OCI-LY7 (cell line): ENCODE results near the gene SNX13. TPM values are rescaled to one million over a fixed set of nuclear protein-coding genes. Genes with fewer than 3 reads are reported as not detected.

ENCODE experiments used
- BruUV-seq: library from RNA; stranded (reverse); fragments of 400-500 nt; replicated peaks from 2 replicates; lab custom pipeline; 2021; lab: Mats Ljungman, UMichigan
- CTCF ChIA-PET: fragments of 300-600 bp; sonication (Branson Sonifier 250); formaldehyde crosslinking; loops from one replicate; lab custom pipeline; 2022; ENCODE audit warnings: antibody characterized with exemption; ENCODE audit not compliant: unreplicated experiment; lab: Charles Lee
- POLR2A ChIA-PET: fragments of 300-600 bp; sonication (Branson Sonifier 250); formaldehyde crosslinking; loops from one replicate; lab custom pipeline; 2022; ENCODE audit warnings: antibody characterized with exemption; lab: Charles Lee
- DNase-seq: peaks from one replicate; pipeline ENCODE4 v3.0.0-alpha.2; 2015; ENCODE audit warnings: low spot score
- H2AFZ ChIP-seq: fragments of 200-600 bp; sonication (generic), shearing (Covaris generic); 2 replicates; pipeline ENCODE4 v1.6.1; 2014; ENCODE audit warnings: mild to moderate bottlenecking, antibody characterized with exemption, low read length, moderate library complexity
- H3K27ac ChIP-seq: fragments of 200-600 bp; sonication (generic); 2 replicates; pipeline ENCODE4 v1.5.1; 2014; ENCODE audit warnings: mixed run types, low read depth, mild to moderate bottlenecking, moderate library complexity, low read length, inconsistent platforms; ENCODE audit not compliant: poor library complexity, severe bottlenecking
- H3K36me3 ChIP-seq: fragments of 200-600 bp; sonication (generic); 2 replicates; pipeline ENCODE4 v1.6.1; 2014; ENCODE audit warnings: mild to moderate bottlenecking, antibody characterized with exemption, low read length, moderate library complexity, mixed read lengths; ENCODE audit not compliant: insufficient read depth
- H3K4me1 ChIP-seq: fragments of 200-600 bp; sonication (generic); 2 replicates; pipeline ENCODE4 v1.5.1; 2014; ENCODE audit warnings: mild to moderate bottlenecking, low read length; ENCODE audit not compliant: insufficient read depth, poor library complexity, severe bottlenecking
- H3K4me2 ChIP-seq: fragments of 200-600 bp; sonication (generic); 2 replicates; pipeline ENCODE4 v1.6.1; 2014; ENCODE audit warnings: mild to moderate bottlenecking, low read length
- H3K4me3 ChIP-seq: fragments of 200-600 bp; sonication (generic); 2 replicates; pipeline ENCODE4 v1.5.1; 2014; ENCODE audit warnings: mild to moderate bottlenecking, low read depth, low read length; ENCODE audit not compliant: poor library complexity, severe bottlenecking
- H3K79me2 ChIP-seq: fragments of 200-600 bp; sonication (generic); 2 replicates; pipeline ENCODE4 v1.6.1; 2016; ENCODE audit warnings: low read depth, mild to moderate bottlenecking, low read length, moderate library complexity, mixed read lengths; ENCODE audit not compliant: insufficient read depth
- H3K9me2 ChIP-seq: fragments of 200-600 bp; sonication (generic); 2 replicates; pipeline ENCODE4 v1.6.1; 2016; ENCODE audit warnings: mild to moderate bottlenecking, low read length, mixed read lengths; ENCODE audit not compliant: insufficient read depth
- H3K9me3 ChIP-seq: fragments of 200-600 bp; sonication (generic); 2 replicates; pipeline ENCODE4 v1.6.1; 2014; ENCODE audit warnings: mild to moderate bottlenecking, mixed run types, low read length, mixed read lengths
- H4K20me1 ChIP-seq: fragments of 200-600 bp; sonication (generic); 2 replicates; pipeline ENCODE4 v1.6.1; 2014; ENCODE audit warnings: mild to moderate bottlenecking, antibody characterized with exemption, low read length, moderate library complexity, mixed read lengths; ENCODE audit not compliant: insufficient read depth
- EZH2phosphoT487 ChIP-seq: fragments of 200-600 bp; sonication (generic); IDR thresholded peaks from 2 replicates; pipeline ENCODE4 v1.6.1; 2018; ENCODE audit warnings: low read depth, borderline replicate concordance, mild to moderate bottlenecking, mixed run types, antibody characterized with exemption, low read length, moderate library complexity, mixed read lengths
- intact Hi-C: fragments of 100-400 bp; cut with micrococcal nuclease; formaldehyde crosslinking; loops from one replicate; pipeline ENCODE4 v1.10.0; 2022; ENCODE audit not compliant: unreplicated experiment
- total RNA-seq, 2 experiments: library from RNA; depleted of rRNA in 1 of 2; stranded (reverse); fragments of >200 nt in 1 of 2; shearing (Covaris generic) in 1 of 2; gene quantifications; 2 replicates each; pipeline ENCODE4 v1.2.3, GENCODE V29; 2014 to 2022
- TF ChIP-seq, protein P1 (sequence below): fragments of 200-600 bp; sonication (generic); conservative IDR thresholded peaks from 2 replicates; pipeline ENCODE4 v1.5.1; 2014; ENCODE audit warnings: mild to moderate bottlenecking, antibody characterized with exemption, low read length, moderate library complexity, mixed read lengths

The SNX13 gene
- total RNA-seq, 2 experiments from 2014 or later, result 20.0 to 32.6 TPM

DNA sequence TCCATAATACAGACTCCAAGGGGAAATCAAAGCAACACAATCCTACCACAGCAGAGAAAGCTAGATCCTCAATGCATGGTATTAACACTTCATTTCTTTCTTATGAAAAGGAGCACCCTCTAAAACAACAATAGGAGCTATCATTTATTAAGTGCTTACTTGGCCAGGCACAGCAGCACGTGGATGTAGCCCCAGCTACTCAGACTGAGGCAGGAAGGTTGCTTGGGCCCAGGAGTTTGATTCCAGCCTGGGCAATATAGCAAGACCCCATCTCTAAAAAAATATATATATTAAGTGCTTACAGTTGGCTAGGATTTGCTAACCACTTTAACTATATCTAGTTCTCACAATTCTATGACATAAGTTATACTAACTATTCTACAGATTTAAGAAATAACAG, 12.2 kb downstream of the SNX13 start:
- Histone ChIP-seq H3K36me3 (no peaks in the 10 kb centered on the region), H3K4me3 (no peak overlapping the region), H4K20me1 (peaks cover 22% of the 10 kb centered on the region), H3K9me3 (no peaks in the 10 kb centered on the region), H2AFZ (no peak overlapping the region), H3K9me2 (no peaks in the 10 kb centered on the region), H3K79me2 (peaks cover 93% of the 10 kb centered on the region), H3K4me2 (no peak overlapping the region), H3K27ac (no peak overlapping the region), H3K4me1 (no peaks in the 10 kb centered on the region)
- intact Hi-C loops, result no loop called here
- TF ChIP-seq EZH2phosphoT487, result no peak
- TF ChIP-seq, protein P1, sequence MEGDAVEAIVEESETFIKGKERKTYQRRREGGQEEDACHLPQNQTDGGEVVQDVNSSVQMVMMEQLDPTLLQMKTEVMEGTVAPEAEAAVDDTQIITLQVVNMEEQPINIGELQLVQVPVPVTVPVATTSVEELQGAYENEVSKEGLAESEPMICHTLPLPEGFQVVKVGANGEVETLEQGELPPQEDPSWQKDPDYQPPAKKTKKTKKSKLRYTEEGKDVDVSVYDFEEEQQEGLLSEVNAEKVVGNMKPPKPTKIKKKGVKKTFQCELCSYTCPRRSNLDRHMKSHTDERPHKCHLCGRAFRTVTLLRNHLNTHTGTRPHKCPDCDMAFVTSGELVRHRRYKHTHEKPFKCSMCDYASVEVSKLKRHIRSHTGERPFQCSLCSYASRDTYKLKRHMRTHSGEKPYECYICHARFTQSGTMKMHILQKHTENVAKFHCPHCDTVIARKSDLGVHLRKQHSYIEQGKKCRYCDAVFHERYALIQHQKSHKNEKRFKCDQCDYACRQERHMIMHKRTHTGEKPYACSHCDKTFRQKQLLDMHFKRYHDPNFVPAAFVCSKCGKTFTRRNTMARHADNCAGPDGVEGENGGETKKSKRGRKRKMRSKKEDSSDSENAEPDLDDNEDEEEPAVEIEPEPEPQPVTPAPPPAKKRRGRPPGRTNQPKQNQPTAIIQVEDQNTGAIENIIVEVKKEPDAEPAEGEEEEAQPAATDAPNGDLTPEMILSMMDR, result no peak
- ChIA-PET POLR2A (interaction anchor here (0.8 to 1.7 kb wide), 3 partner anchors 9 to 25 kb away, joined by 3 to 13 read pairs (median 5); no protein-coding TSS in a partner anchor), CTCF (no interaction called here)
- DNase-seq, result no peak
- BruUV-seq, result no TSS peak

DNA sequence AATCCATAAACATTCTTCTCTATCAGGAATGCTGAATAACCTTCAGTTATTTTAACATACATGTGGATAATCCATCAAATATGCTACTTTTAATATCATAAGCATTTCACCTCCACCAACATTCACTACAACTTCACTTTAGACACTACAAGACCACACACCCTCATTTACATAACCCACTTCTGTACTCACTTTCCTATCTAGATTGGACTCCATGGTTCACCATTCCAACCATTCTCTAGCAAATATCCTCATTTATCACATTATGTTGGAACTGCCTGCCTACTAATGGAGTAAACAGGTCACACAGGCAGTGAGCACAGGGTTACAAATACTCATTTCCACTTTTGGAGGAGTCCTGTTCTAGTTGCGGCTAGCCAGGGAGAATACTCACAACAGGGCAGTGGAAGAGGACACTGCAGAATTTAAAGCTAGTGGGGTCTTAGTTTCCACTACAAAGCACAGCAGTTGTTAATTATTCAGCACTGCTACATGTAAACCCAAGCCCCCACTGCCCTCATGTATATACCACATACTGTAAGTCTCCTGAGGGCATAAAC, 18.4 kb downstream of the SNX13 start:
- H4K20me1 ChIP-seq, result peaks cover 22% of the 10 kb centered on the region
- no peak overlapping the region for H2AFZ ChIP-seq
- H3K9me2 ChIP-seq, result no peaks in the 10 kb centered on the region
- peaks cover 81% of the 10 kb centered on the region for H3K79me2 ChIP-seq
- H3K4me1 ChIP-seq, result no peaks in the 10 kb centered on the region
- ChIA-PET CTCF (no interaction called here), POLR2A (interaction anchor here (0.6 kb wide), 1 partner anchor 56 kb away, joined by 3 read pairs; no protein-coding TSS in a partner anchor)
- H3K36me3 ChIP-seq, result no peaks in the 10 kb centered on the region
- intact Hi-C loops, result no loop called here
- no peak overlapping the region for H3K27ac ChIP-seq
- H3K9me3 ChIP-seq, result peaks cover 10% of the 10 kb centered on the region; the same call in 1 of the 2 replicates
- no peak for DNase-seq
- no TSS peak for BruUV-seq
- no peak overlapping the region for H3K4me3 ChIP-seq
- no peak overlapping the region for H3K4me2 ChIP-seq
- TF ChIP-seq, protein P1, result no peak
- no peak for TF ChIP-seq EZH2phosphoT487

DNA sequence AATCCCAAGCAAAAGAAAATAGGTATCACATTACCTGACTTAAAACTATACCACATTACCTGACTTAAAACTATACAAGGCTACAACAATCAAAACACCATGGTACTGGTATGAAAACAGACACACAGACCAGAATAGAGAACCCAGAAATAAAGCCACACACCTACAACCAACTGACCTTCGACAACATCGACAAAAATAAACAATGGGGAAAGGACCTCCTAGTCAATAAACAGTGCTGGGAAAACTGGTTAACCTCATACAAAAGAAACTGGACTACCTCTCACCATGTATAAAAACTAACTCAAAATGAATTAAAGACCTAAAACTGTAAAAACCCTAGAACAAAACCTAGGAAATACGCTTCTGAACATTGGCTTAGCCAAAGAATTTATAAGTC, 22.5 kb downstream of the SNX13 start:
- H3K79me2 ChIP-seq, result peaks cover 81% of the 10 kb centered on the region
- no peak for DNase-seq
- no peaks in the 10 kb centered on the region for H3K36me3 ChIP-seq
- no peaks in the 10 kb centered on the region for H3K9me2 ChIP-seq
- peaks cover 16% of the 10 kb centered on the region; the same call in 1 of the 2 replicates for H3K9me3 ChIP-seq
- no TSS peak for BruUV-seq
- intact Hi-C loops, result no loop called here
- H4K20me1 ChIP-seq, result peaks cover 7% of the 10 kb centered on the region; the same call in 1 of the 2 replicates
- no peak overlapping the region for H3K4me3 ChIP-seq
- CTCF ChIA-PET, result no interaction called here
- no peak overlapping the region for H2AFZ ChIP-seq
- no peak overlapping the region for H3K4me2 ChIP-seq
- no peak overlapping the region for H3K27ac ChIP-seq
- TF ChIP-seq, protein P1, result no peak
- TF ChIP-seq EZH2phosphoT487, result no peak
- POLR2A ChIA-PET, result interaction anchor here (0.7 kb wide), 1 partner anchor 63 kb away, joined by 3 read pairs; no protein-coding TSS in a partner anchor
- peaks cover 6% of the 10 kb centered on the region for H3K4me1 ChIP-seq
